ENCODE data around the gene FRK.

Gene FRK

GRCh38 chr6:116036075-116036773 is 24.5 kb downstream of the FRK start:
- Mint-ChIP-seq H3K27ac (no peak overlapping the region), H3K9me3 (no peaks in the 10 kb centered on the region), H3K27me3 (ENCODE audit: low read depth, poor library complexity) (no peaks in the 10 kb centered on the region), H3K4me3 (no peak overlapping the region), H3K4me1 (no peaks in the 10 kb centered on the region), H3K36me3 (ENCODE audit: low read depth) (no peaks in the 10 kb centered on the region)
- TF ChIP-seq, protein P1, sequence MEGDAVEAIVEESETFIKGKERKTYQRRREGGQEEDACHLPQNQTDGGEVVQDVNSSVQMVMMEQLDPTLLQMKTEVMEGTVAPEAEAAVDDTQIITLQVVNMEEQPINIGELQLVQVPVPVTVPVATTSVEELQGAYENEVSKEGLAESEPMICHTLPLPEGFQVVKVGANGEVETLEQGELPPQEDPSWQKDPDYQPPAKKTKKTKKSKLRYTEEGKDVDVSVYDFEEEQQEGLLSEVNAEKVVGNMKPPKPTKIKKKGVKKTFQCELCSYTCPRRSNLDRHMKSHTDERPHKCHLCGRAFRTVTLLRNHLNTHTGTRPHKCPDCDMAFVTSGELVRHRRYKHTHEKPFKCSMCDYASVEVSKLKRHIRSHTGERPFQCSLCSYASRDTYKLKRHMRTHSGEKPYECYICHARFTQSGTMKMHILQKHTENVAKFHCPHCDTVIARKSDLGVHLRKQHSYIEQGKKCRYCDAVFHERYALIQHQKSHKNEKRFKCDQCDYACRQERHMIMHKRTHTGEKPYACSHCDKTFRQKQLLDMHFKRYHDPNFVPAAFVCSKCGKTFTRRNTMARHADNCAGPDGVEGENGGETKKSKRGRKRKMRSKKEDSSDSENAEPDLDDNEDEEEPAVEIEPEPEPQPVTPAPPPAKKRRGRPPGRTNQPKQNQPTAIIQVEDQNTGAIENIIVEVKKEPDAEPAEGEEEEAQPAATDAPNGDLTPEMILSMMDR (IDR thresholded peaks at IDR 0.05), result no peak
- DNase-seq, result no peak

DNA sequence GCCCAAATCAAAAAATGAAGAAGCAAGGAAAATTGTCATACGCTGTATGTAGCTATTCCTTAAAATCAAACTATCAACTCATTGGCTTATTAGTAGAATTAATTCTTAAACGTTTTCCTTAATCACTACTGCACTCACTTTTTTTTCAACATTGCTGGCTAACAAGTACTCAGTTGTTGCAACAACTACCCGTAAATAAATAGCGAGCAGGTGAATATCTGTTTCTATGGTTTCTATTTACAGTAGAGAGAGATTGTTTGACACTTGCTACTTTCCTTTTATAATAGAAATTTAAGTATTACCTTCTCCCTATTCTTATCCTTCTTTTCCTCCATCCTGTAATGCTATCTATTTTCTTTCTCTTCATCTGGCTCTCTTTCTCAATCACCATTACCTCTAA is 25.1 kb downstream of the FRK start:
- no peak for DNase-seq
- H3K36me3 Mint-ChIP-seq (ENCODE audit: low read depth), result no peaks in the 10 kb centered on the region
- no peaks in the 10 kb centered on the region for H3K4me1 Mint-ChIP-seq
- no peaks in the 10 kb centered on the region for H3K27me3 Mint-ChIP-seq (ENCODE audit: low read depth, poor library complexity)
- TF ChIP-seq, protein P1 (IDR thresholded peaks at IDR 0.05), result no peak
- H3K9me3 Mint-ChIP-seq, result no peaks in the 10 kb centered on the region
- H3K4me3 Mint-ChIP-seq, result no peak overlapping the region
- H3K27ac Mint-ChIP-seq, result no peak overlapping the region

DNA sequence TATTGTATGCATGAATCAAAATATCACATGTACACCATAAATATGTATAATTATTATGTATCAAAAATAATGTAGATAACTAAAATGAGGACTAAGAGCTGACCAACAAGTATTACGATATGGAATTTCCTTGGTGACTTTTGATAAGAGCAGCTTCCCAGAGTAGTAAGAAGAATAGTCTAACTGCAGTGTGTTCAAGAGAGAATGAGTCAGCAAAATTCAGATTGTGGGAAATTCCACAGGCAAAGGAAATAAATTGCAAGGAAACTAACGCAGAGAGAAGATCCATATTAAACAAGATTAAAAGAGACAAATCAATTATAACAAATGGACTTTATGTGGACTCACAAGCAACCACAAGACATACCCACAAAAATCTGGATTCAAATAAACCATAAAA is 26.4 kb downstream of the FRK start:
- Mint-ChIP-seq H3K27ac (no peak overlapping the region), H3K4me1 (no peaks in the 10 kb centered on the region), H3K4me3 (no peak overlapping the region), H3K9me3 (no peaks in the 10 kb centered on the region), H3K36me3 (ENCODE audit: low read depth) (no peaks in the 10 kb centered on the region), H3K27me3 (ENCODE audit: low read depth, poor library complexity) (no peaks in the 10 kb centered on the region)
- no peak for DNase-seq
- TF ChIP-seq, protein P1 (IDR thresholded peaks at IDR 0.05), result no peak

DNA sequence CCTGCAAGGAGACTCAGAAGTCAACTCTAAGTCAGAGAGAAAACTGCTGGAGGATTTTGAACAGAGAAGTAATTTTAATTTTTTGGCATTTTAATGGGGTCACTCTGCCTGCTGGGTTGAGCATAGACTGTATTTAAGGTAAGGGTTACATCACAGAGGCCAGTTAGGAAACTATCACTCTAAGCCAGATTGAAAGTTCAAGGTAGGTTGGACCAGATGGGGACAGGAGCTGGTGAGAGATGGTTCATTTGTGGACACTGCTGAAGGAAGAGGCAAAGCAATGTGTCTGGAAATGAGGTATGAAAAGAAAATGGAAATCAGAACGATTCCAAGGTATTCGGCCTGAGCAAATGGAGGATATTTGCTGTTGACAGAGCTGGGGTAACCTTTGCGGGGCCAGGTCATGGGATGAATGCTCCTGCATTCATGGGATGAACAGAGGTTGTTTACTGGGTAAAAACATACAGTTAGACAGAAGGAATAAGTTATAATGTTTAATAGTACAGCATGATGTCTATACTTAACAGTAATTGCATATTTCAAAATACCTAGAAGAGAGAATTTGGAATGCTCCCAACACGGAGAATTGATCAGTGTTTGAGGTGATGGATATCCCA is 26.9 kb downstream of the FRK start:
- no peaks in the 10 kb centered on the region for H3K4me1 Mint-ChIP-seq
- no peaks in the 10 kb centered on the region for H3K36me3 Mint-ChIP-seq (ENCODE audit: low read depth)
- TF ChIP-seq, protein P1 (IDR thresholded peaks at IDR 0.05), result no peak
- DNase-seq, result no peak
- H3K27ac Mint-ChIP-seq, result no peak overlapping the region
- H3K4me3 Mint-ChIP-seq, result no peak overlapping the region
- H3K9me3 Mint-ChIP-seq, result no peaks in the 10 kb centered on the region
- H3K27me3 Mint-ChIP-seq (ENCODE audit: low read depth, poor library complexity), result no peaks in the 10 kb centered on the region

- no peaks in the 10 kb centered on the region for H3K36me3 Mint-ChIP-seq (ENCODE audit: low read depth)
- no peak overlapping the region for H3K27ac Mint-ChIP-seq
- H3K9me3 Mint-ChIP-seq, result no peaks in the 10 kb centered on the region
- no peaks in the 10 kb centered on the region for H3K4me1 Mint-ChIP-seq
- TF ChIP-seq, protein P1 (IDR thresholded peaks at IDR 0.05), result no peak
- no peaks in the 10 kb centered on the region for H3K27me3 Mint-ChIP-seq (ENCODE audit: low read depth, poor library complexity)
- no peak overlapping the region for H3K4me3 Mint-ChIP-seq
- DNase-seq, result no peak
Observed at GRCh38 chr6:116030770-116031169, 29.9 kb downstream of the FRK start.

DNA sequence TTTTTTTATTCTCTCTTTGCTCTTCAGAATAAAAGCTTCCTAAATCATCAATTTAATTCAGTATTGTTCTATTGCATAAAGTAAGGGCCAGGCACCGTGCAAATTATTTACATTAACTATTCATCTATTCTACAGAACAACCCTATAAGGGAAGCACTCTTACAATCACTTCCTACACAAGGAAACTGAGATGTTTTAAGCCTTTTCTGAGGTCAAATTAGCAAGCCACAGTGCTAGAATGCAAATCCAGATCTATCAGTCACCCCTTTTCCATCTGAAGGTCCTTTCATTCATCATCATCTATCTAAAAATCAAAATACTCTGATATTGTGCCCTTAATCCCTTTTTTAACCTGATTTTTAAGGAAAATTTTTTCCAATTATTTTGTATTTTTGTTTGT is 31.2 kb downstream of the FRK start:
- Mint-ChIP-seq H3K36me3 (ENCODE audit: low read depth) (no peaks in the 10 kb centered on the region), H3K4me3 (no peak overlapping the region), H3K27ac (no peak overlapping the region), H3K4me1 (no peaks in the 10 kb centered on the region), H3K27me3 (ENCODE audit: low read depth, poor library complexity) (no peaks in the 10 kb centered on the region), H3K9me3 (no peaks in the 10 kb centered on the region)
- TF ChIP-seq, protein P1 (IDR thresholded peaks at IDR 0.05), result no peak
- no peak for DNase-seq

All from nephron progenitor cell (in vitro differentiated cells).